GM23338 (cell line): Measurements from ENCODE around the gene TAS2R30. TPM values are rescaled to one million over a fixed set of nuclear protein-coding genes. Genes with fewer than 3 reads are reported as not detected.

ENCODE experiments used
- ATAC-seq: fragments of 200-7000 bp; cut with Tn5 transposase; 3 replicates; pipeline ENCODE4 v1.9.1; 2020
- DNase-seq: peaks from one replicate; pipeline ENCODE4 v3.0.0-alpha.2; 2015; ENCODE audit warnings: low spot score
- H2AFZ ChIP-seq: fragments of 200-600 bp; sonication (generic); 2 replicates; pipeline ENCODE4 v1.8.0; 2016; ENCODE audit warnings: antibody characterized with exemption, mild to moderate bottlenecking, moderate library complexity
- H3F3A ChIP-seq: fragments of 200-600 bp; sonication (generic); replicated peaks from 2 replicates; pipeline ENCODE4 v1.8.0; 2017; ENCODE audit warnings: antibody characterized with exemption, mixed run types, low read depth
- H3K27ac ChIP-seq: fragments of 200-600 bp; sonication (generic); 2 replicates; pipeline ENCODE4 v1.6.1; 2016; ENCODE audit warnings: low read depth
- H3K27me3 ChIP-seq: fragments of 200-600 bp; sonication (generic); 2 replicates; pipeline ENCODE4 v1.8.0; 2016; ENCODE audit warnings: mild to moderate bottlenecking, mixed run types, moderate library complexity; ENCODE audit not compliant: insufficient read depth
- H3K36me3 ChIP-seq: fragments of 200-600 bp; sonication (generic); 2 replicates; pipeline ENCODE4 v1.8.0; 2016; ENCODE audit warnings: mild to moderate bottlenecking; ENCODE audit not compliant: insufficient read depth
- H3K4me1 ChIP-seq: fragments of 200-600 bp; sonication (generic); 2 replicates; pipeline ENCODE4 v1.8.0; 2016; ENCODE audit warnings: mild to moderate bottlenecking, moderate library complexity; ENCODE audit not compliant: insufficient read depth
- H3K4me2 ChIP-seq: fragments of 200-600 bp; sonication (generic); 2 replicates; pipeline ENCODE4 v1.7.1; 2017; ENCODE audit warnings: mixed run types
- H3K4me3 ChIP-seq: fragments of 200-600 bp; sonication (generic); 2 replicates; pipeline ENCODE4 v1.6.1; 2016; ENCODE audit warnings: mixed run types
- H3K79me2 ChIP-seq: fragments of 200-600 bp; sonication (generic); replicated peaks from 2 replicates; pipeline ENCODE4 v1.8.0; 2017; ENCODE audit warnings: mild to moderate bottlenecking; ENCODE audit not compliant: insufficient read depth
- H3K9me2 ChIP-seq: fragments of 200-600 bp; sonication (generic); 2 replicates; pipeline ENCODE4 v1.8.0; 2017; ENCODE audit not compliant: insufficient read depth
- H4K20me1 ChIP-seq: fragments of 200-600 bp; sonication (generic); replicated peaks from 2 replicates; pipeline ENCODE4 v1.8.0; 2017; ENCODE audit warnings: mild to moderate bottlenecking; ENCODE audit not compliant: insufficient read depth
- H3K27ac Mint-ChIP-seq: 2 replicates; pipeline ENCODE4 v1.8.0; 2020; ENCODE audit warnings: inconsistent platforms, mild to moderate bottlenecking, moderate library complexity, mixed read lengths
- H3K27me3 Mint-ChIP-seq: 3 replicates; pipeline ENCODE4 v1.8.0; 2022; ENCODE audit warnings: low read depth, mild to moderate bottlenecking, moderate library complexity, mixed read lengths, inconsistent platforms; ENCODE audit not compliant: insufficient read depth, poor library complexity
- H3K36me3 Mint-ChIP-seq: 3 replicates; pipeline ENCODE4 v1.8.0; 2021; ENCODE audit warnings: low read depth, mild to moderate bottlenecking, inconsistent platforms, moderate library complexity, mixed read lengths
- H3K4me1 Mint-ChIP-seq: 3 replicates; pipeline ENCODE4 v1.8.0; 2020; ENCODE audit warnings: mild to moderate bottlenecking, inconsistent platforms, mixed read lengths
- H3K4me3 Mint-ChIP-seq: 3 replicates; pipeline ENCODE4 v1.8.0; 2021; ENCODE audit warnings: moderate library complexity, mild to moderate bottlenecking, inconsistent platforms, mixed read lengths
- H3K9me3 Mint-ChIP-seq: 3 replicates; pipeline ENCODE4 v1.8.0; 2020; ENCODE audit warnings: moderate library complexity, mild to moderate bottlenecking, inconsistent platforms, mixed read lengths
- CREB1 ChIP-seq: fragments of 250-450 bp; sonication (Bioruptor Pico); IDR thresholded peaks from 2 replicates; pipeline ENCODE4 v1.5.0; 2020; ENCODE audit warnings: low read depth, mild to moderate bottlenecking, moderate library complexity
- CTCF ChIP-seq, 2 experiments: fragments of 200-600 bp in 1 of 2; sonication (generic) in 1 of 2; conservative IDR thresholded peaks; 2 replicates each; pipeline versions ENCODE4 v1.5.1 to v1.6.1; 2016 to 2017; ENCODE audit warnings: antibody characterized with exemption in 2 of 2, low read depth in 2 of 2, mild to moderate bottlenecking in 2 of 2, moderate library complexity in 1 of 2
- ETS1 ChIP-seq: IDR thresholded peaks from 2 replicates; pipeline ENCODE4 v1.6.1; 2016; ENCODE audit warnings: antibody characterized with exemption
- EZH2 ChIP-seq: fragments of 200-600 bp; sonication (generic); IDR thresholded peaks from one replicate; pipeline ENCODE4 v1.8.0; 2017; ENCODE audit warnings: antibody characterized with exemption, mild to moderate bottlenecking, low read depth; ENCODE audit not compliant: unreplicated experiment
- EZH2phosphoT487 ChIP-seq: fragments of 200-600 bp; sonication (generic); IDR thresholded peaks from one replicate; pipeline ENCODE4 v1.8.1; 2018; ENCODE audit warnings: antibody characterized with exemption; ENCODE audit not compliant: unreplicated experiment
- JUNB ChIP-seq: IDR thresholded peaks from one replicate; pipeline ENCODE4 v1.6.1; 2016; ENCODE audit warnings: antibody characterized with exemption; ENCODE audit not compliant: unreplicated experiment
- NANOG ChIP-seq: IDR thresholded peaks from 2 replicates; pipeline ENCODE4 v1.6.1; 2016; ENCODE audit warnings: antibody characterized with exemption, borderline replicate concordance
- POLR2AphosphoS5 ChIP-seq: IDR thresholded peaks from 2 replicates; pipeline ENCODE4 v1.6.1; 2016; ENCODE audit warnings: antibody characterized with exemption, low read depth
- STAT1 ChIP-seq: IDR thresholded peaks from one replicate; pipeline ENCODE4 v1.6.1; 2016; ENCODE audit warnings: antibody characterized with exemption; ENCODE audit not compliant: unreplicated experiment
- ZNF114 ChIP-seq: fragments of 250-450 bp; sonication (Bioruptor Pico); IDR thresholded peaks from 2 replicates; pipeline ENCODE4 v1.5.0; 2020; ENCODE audit warnings: mild to moderate bottlenecking, moderate library complexity
- ZNF331 ChIP-seq: fragments of 250-450 bp; sonication (Bioruptor Pico); IDR thresholded peaks from 2 replicates; pipeline ENCODE4 v1.5.0; 2020; ENCODE audit warnings: low read depth, mild to moderate bottlenecking, moderate library complexity
- polyA plus RNA-seq: library from polyadenylated mRNA; unstranded; fragments of >200 nt; fragmentation: Nextera tagmentation; extraction: Ambion mirVana; gene quantifications from 2 replicates; pipeline ENCODE4 v1.2.1, GENCODE V29; 2016
- total RNA-seq: library from RNA; depleted of rRNA; stranded (reverse); fragments of >200 nt; shearing (Covaris generic); gene quantifications from 2 replicates; pipeline ENCODE4 v1.2.3, GENCODE V29; 2014

Gene TAS2R30
- total and polyA plus RNA-seq, 2 experiments from 2014 or later = 0.39 to 13.7 TPM

DNA sequence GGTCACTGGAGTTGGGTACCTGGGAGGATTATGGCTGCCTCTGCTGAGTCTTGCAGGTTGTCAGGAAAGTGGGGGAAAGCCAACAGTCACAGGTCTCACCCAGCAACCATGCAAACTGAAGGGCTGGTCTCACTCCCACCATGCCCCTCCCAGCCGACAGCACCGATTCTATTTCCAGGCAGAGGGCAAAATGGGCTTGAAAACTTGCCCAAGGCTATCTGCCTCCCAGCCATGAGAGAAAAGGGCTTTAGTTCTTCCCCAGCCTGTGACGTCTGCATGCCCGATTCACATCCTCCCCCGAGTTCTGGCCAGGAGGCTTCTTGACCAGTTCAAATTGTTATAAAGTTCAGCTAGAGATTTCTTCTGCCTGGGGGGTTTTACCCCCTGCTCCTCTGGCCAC, 9.9 kb upstream of the TAS2R30 start:
- Histone ChIP-seq H3K36me3 (no peaks in the 10 kb centered on the region), H3K4me3 (no peak overlapping the region), H3K79me2 (peaks cover 85% of the 10 kb centered on the region), H3K27me3 (no peaks in the 10 kb centered on the region), H3K27ac (no peak overlapping the region), H3F3A (no peaks in the 10 kb centered on the region), H3K4me1 (no peaks in the 10 kb centered on the region), H4K20me1 (no peaks in the 10 kb centered on the region), H3K9me2 (no peaks in the 10 kb centered on the region), H3K4me2 (no peak overlapping the region), H2AFZ (no peak overlapping the region)
- H3K4me1 Mint-ChIP-seq = no peaks in the 10 kb centered on the region; the same call in 2 of the 3 replicates
- H3K4me3 Mint-ChIP-seq = no peak overlapping the region
- DNase-seq (no peak), ATAC-seq (no peak)
- peaks cover 47% of the 10 kb centered on the region for H3K36me3 Mint-ChIP-seq
- H3K27me3 Mint-ChIP-seq = peaks cover 8% of the 10 kb centered on the region
- no peak for TF ChIP-seq CTCF (conservative IDR thresholded peaks at IDR 0.05; ENCODE audit: low read depth in 2 of 2)
- peaks cover 12% of the 10 kb centered on the region for H3K9me3 Mint-ChIP-seq
- peak overlapping the region; percentile 38; the same call in 1 of the 2 replicates for H3K27ac Mint-ChIP-seq

GRCh38 chr12:11143352-11143751, 8.9 kb upstream of the TAS2R30 start:
- H3K79me2 ChIP-seq = peaks cover 90% of the 10 kb centered on the region
- peaks cover 43% of the 10 kb centered on the region for H3K36me3 Mint-ChIP-seq

More at GRCh38 chr12:11143352-11143751, 8.9 kb upstream of the TAS2R30 start:
- Histone ChIP-seq H3K27me3 (no peaks in the 10 kb centered on the region), H3F3A (no peaks in the 10 kb centered on the region), H2AFZ (no peak overlapping the region), H3K4me3 (no peak overlapping the region), H3K9me2 (no peaks in the 10 kb centered on the region), H3K27ac (no peak overlapping the region), H3K4me2 (no peak overlapping the region), H4K20me1 (no peaks in the 10 kb centered on the region; the same call in 1 of the 2 replicates), H3K4me1 (no peaks in the 10 kb centered on the region), H3K36me3 (no peaks in the 10 kb centered on the region)
- no peak for ATAC-seq
- H3K27ac Mint-ChIP-seq = no peak overlapping the region
- H3K9me3 Mint-ChIP-seq = peaks cover 9% of the 10 kb centered on the region
- peaks cover 8% of the 10 kb centered on the region for H3K27me3 Mint-ChIP-seq
- no peak overlapping the region for H3K4me3 Mint-ChIP-seq
- DNase-seq = no peak
- H3K4me1 Mint-ChIP-seq = no peaks in the 10 kb centered on the region; the same call in 2 of the 3 replicates
- TF ChIP-seq ZNF114 (CRISPR knock-in tag) = no peak
- TF ChIP-seq ETS1 = no peak
- no peak for TF ChIP-seq NANOG
- no peak for TF ChIP-seq EZH2
- no peak for TF ChIP-seq POLR2AphosphoS5
- no peak for TF ChIP-seq JUNB
- no peak for TF ChIP-seq CREB1 (CRISPR knock-in tag)
- no peak for TF ChIP-seq ZNF331 (CRISPR knock-in tag)
- no peak for TF ChIP-seq CTCF (conservative IDR thresholded peaks at IDR 0.05; ENCODE audit: low read depth in 2 of 2)
- no peak for TF ChIP-seq EZH2phosphoT487
- no peak for TF ChIP-seq STAT1
